Glomerular visceral epithelial cell (primary cell): Measurements from ENCODE around the gene TMPRSS11B.
"Not testable (repeated sequence)": the region's sequence is repeated elsewhere in the genome, so short reads cannot be mapped to it uniquely, and the experiment has no call there.

Experiments
- DNase-seq: peaks from one replicate; pipeline ENCODE4 v3.0.0-alpha.2; 2016; ENCODE audit errors: extremely low spot score

The TMPRSS11B gene

DNA sequence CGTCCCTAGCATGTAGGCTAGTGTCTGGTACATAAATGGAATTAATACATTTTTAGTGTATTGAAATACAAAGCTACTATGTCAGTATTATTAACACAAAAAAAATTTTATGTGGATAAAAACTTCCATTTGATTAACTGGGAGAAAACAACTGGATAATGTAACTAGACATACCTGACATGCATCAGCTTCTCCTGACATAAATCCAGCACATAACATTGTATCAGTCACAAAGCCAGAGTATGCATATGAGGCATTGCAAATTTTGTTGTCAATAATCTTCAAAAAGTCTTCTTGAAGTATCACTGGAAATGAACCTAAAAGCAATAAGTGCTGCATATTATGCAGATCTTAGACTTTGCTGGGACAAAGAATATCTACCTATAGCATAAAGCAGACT is 16.9 kb downstream of the TMPRSS11B start:
- no peak for DNase-seq

DNA sequence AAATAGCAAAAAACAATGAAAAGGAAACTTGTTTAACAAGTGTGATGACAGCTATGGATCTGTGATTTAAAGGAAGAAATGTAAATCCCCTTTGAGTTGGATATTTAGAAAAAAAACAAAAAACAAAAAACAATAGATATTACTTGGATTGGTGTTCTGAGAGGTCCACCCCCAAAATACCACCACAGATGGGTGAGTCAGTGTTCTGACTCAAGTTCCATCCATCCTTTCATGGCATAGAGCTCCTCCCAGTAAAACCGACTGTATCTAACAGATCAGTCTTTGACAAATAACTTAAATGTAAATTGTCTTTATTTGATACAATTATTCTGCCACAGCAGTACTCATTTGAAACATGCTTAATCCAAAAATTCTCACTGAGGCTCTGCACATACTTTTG is 27.4 kb downstream of the TMPRSS11B start:
- no peak for DNase-seq

DNA sequence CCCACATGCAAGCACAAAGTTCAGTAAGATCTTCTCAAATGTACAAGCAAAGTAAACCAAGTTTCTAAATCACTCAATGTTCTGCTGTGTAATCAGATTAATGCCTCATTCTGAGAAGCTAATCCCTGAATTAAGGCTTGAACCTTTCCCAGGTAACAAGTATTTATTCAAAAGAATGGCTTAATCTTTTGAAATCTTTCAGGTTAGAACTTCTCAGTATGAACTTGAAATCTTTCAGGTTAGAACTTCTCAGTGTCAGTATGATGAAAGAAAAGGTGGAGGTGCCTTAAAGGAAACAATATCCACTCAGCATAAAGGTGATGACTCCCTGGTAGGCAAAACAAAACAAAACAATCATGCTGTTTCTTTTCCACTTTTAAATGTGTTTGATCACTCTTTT is 29.0 kb downstream of the TMPRSS11B start:
- no peak for DNase-seq

DNA sequence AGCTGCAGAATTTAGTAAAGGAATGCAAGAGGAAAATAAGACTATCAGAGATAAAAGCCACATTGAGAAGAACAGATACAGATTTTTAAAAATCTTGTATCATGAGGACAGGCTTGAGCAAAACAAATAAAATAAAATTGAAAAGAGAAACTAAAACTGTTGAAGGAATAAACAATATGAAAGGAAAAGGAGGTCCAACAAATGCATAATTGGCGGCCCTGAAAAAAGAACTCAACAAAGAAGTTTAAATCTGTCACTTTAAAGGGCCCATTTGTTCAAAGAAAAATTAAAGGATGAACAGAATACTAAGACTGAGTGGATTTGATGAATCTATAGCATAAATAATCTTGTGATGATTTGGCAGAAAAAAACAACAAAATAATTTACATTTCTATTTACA is 36.5 kb downstream of the TMPRSS11B start:
- DNase-seq: no peak

DNA sequence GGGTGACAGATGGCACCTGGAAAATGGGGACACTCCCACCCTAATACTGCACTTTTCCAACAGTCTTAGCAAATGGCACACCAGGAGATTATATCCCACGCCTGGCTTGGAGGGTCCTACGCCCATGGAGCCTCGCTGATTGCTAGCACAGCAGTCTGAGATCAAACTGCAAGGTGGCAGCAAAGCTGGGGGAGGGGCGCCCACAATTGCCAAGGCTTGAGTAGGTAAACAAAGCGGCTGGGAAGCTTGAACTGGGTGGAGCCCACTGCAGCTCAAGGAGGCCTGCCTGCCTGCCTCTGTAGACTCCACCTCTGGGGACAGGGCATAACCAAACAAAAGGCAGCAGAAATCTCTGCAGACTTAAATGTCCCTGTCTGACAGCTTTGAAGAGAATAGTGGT is 51.2 kb downstream of the TMPRSS11B start:
- DNase-seq: not testable (repeated sequence)

DNA sequence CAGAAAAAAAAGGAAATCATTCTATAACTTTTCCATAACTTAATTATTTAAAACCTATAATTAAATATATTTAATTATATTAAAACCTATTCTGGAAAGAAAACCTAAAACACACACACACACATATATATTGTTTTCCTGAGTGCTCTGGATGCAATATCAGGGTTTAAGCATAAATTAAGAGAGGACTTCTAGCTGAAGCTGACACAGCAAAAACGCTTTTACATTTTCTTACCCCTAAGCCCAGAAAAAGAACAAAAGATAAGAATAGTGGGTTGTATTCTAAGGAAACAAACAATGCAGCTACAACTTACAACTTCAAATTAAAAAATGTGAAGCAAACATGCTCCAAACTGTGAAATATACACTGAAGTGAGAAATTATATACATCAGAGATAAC is 52.3 kb downstream of the TMPRSS11B start:
- DNase-seq: no peak

DNA sequence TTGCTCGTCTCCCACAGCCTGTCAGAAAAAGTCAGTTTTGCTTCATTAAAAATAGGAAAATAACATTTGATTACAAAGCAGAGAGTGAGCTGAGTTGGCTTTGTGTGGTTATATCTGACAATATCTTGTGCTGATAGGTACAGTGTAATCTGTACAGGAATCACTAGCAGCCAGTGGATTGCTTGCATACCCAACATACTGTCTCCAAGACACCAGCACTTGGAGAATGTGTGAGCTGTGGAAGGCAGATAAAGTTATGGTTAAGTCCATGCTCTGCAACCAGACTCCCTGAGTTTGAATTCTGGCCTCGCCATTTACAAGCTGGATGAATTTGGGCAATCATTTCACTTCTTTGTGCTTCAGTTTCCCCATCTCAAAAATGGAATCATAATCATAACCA is 58.3 kb downstream of the TMPRSS11B start:
- DNase-seq: no peak

DNA sequence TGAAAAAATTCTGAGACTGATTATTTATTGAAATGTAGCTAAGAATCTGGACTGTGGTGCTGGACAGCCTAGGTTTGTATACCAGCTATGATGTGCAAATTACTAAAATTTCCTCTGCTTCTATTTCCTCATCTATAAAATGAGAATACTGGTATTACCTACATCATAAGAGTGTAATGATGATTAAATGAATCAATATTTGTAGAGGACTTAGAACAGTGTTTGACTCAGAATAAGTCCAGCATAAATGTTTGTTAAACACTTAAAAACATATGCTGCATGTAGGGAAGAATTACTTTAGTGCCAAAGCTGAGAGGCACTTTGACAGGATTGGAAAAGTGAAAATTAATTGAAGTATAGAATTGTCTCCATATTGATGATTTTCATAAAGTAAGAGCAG is 60.6 kb downstream of the TMPRSS11B start:
- DNase-seq: no peak

DNA sequence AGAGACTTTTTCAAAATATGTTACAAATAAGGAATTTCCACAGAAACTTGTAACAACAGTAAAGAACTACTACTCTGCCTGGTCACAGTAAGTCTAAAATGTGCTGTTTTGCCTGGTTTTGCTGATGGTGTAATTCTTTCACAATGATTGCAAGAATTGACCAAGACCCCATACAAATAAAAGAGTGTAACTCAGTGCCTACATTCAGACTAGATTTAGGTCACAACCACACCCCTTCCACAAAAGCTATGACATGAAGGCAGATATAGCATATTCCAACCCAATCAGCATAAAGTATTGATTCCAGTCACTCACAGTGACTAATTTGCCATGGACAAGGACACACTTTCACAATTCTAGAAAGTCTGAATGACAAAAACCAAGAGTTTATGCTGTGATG is 62.1 kb downstream of the TMPRSS11B start:
- DNase-seq: no peak

DNA sequence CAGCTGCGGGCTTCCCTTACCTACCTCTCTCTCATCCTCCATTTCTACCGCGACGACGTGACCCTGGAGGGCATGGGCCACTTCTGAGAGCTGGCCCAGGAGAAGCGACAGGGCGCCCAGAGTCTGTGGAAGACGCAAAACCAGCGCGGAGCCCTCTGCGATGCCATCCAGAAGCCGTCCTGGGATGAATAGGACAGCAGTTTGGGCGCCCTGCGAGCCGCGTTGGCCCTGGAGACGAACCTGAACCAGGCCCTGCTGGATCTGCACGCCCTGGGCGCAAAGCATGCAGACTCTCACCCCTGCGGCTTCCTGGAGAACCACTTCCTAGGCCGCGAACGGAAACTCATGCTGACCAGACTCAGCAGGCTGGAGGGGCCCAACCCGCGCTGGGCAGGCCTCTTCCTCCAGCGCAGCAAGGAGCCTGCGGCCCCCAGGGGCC is 63.1 kb downstream of the TMPRSS11B start:
- DNase-seq: no peak

DNA sequence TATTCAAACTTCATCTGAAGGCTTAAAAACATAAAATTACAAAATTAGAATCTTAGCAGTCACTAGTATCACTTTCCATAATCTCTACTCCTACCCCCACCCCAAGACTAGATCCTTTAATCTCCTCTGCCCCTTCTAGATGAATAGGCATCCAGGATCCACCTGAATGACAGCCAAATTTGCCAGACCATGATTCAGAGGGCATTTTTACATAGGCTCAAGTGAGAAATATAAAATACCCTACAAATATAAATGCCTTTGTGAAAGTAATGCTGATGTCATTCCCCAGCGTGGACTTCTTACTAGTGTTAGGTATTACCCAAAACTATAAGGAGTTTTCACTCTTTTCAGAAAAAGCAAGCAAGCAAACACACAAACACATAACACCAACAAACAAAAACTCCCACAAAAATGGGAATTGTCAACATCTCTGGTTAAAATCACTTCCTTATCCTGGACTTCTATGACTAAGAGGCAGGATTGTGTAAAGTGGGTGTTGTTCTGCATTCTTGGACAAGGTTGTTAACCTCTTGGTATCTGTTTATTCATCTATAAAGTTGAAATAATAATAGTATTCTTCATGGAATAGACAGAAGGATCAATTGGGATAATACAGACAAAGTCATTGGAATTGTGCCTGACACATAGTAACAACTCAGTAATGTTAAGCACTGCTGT is 64.5 kb downstream of the TMPRSS11B start:
- DNase-seq: peak; percentile 38

DNA sequence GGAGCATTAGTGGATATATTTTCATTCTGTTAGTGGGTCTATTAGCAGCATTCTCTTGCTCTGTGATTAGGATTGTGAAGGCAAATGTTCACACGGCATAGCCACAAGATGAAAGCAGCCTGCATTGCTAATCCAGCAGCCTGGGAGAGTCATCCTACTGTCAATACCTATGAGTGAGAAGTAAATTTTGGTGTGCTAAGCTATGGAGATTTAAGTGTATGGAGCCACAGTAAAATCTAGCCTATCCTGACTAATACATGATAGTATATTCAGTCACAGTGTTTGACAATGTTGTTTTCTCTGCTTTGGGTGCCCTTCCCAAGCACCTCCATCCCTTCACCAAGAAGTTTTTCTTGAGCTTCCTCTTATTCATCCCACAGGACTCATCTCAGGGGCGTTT is 68.6 kb downstream of the TMPRSS11B start:
- DNase-seq: no peak
